Osteoblast (primary cell): ENCODE measurements around the gene DUOX1. TPM values are rescaled to one million over a fixed set of nuclear protein-coding genes. Genes with fewer than 3 reads are reported as not detected.
"Not testable (repeated sequence)": the region's sequence is repeated elsewhere in the genome, so short reads cannot be mapped to it uniquely, and the experiment has no call there.

Experiments used
- DNase-seq: peaks from one replicate; pipeline ENCODE4 v3.0.0; 2011; ENCODE audit warnings: low spot score, mixed read lengths; ENCODE audit not compliant: insufficient read length; ENCODE audit errors: missing footprints
- H2AFZ ChIP-seq: 2 replicates; pipeline ENCODE4 v1.6.0; 2011; ENCODE audit warnings: mild to moderate bottlenecking, low read length
- H3K27ac ChIP-seq: 2 replicates; pipeline ENCODE4 v1.5.1; 2011; ENCODE audit warnings: mild to moderate bottlenecking, low read depth, low read length, moderate library complexity
- H3K27me3 ChIP-seq: 2 replicates; pipeline ENCODE4 v1.6.0; 2012; ENCODE audit warnings: mild to moderate bottlenecking, control low read depth, inconsistent platforms, low read length, moderate library complexity; ENCODE audit not compliant: insufficient read depth
- H3K36me3 ChIP-seq: 2 replicates; pipeline ENCODE4 v1.5.1; 2011; ENCODE audit warnings: mild to moderate bottlenecking, low read length, control low read depth, moderate library complexity; ENCODE audit not compliant: insufficient read depth
- H3K4me1 ChIP-seq: 2 replicates; pipeline ENCODE4 v1.5.1; 2011; ENCODE audit warnings: mild to moderate bottlenecking, low read length, control low read depth, moderate library complexity; ENCODE audit not compliant: insufficient read depth
- H3K4me2 ChIP-seq: 2 replicates; pipeline ENCODE4 v1.6.0; 2011; ENCODE audit warnings: mild to moderate bottlenecking, low read length; ENCODE audit not compliant: insufficient read depth
- H3K4me3 ChIP-seq: fragments of 200-600 bp; sonication (generic); 3 replicates; pipeline ENCODE4 v1.5.1; 2012; ENCODE audit warnings: mild to moderate bottlenecking, low read length, inconsistent platforms; ENCODE audit not compliant: insufficient read depth
- H3K79me2 ChIP-seq: 2 replicates; pipeline ENCODE4 v1.6.0; 2012; ENCODE audit warnings: mild to moderate bottlenecking, low read length, control low read depth, inconsistent platforms; ENCODE audit not compliant: insufficient read depth
- H3K9me3 ChIP-seq: 2 replicates; pipeline ENCODE4 v1.5.1; 2011; ENCODE audit warnings: low read depth, low read length, control low read depth
- H4K20me1 ChIP-seq: 2 replicates; pipeline ENCODE4 v1.6.0; 2012; ENCODE audit warnings: mild to moderate bottlenecking, low read length, control low read depth; ENCODE audit not compliant: insufficient read depth
- CTCF ChIP-seq: IDR thresholded peaks from 2 replicates; pipeline ENCODE4 v1.5.1; 2011; ENCODE audit warnings: mild to moderate bottlenecking, low read depth, low read length, moderate library complexity; ENCODE audit errors: extremely low read depth
- total RNA-seq: library from RNA; depleted of rRNA; stranded (reverse); fragments of >200 nt; gene quantifications from 2 replicates; pipeline ENCODE4 v1.2.3, GENCODE V29; 2012

Gene DUOX1
- total RNA-seq = under 0.01 and 0.29 TPM in 2 replicates

GRCh38 chr15:45129651-45130129, at the start of gene DUOX1, which contains the start of gene DUOXA1:
DUOX1 (plus strand) TSS chr15:45129994; CDS start chr15:45131967, 1,973 bp downstream.
DUOXA1 (minus strand) TSS chr15:45129879; CDS start chr15:45123014, 6,865 bp downstream.
- Histone ChIP-seq H3K4me2 (peak within 1 kb of the TSS; percentile 19), H3K4me1 (no peaks in the 10 kb centered on the region), H3K9me3 (no peaks in the 10 kb centered on the region), H3K36me3 (no peaks in the 10 kb centered on the region), H2AFZ (peak within 1 kb of the TSS; percentile 26), H4K20me1 (no peaks in the 10 kb centered on the region), H3K4me3 (no peak within 1 kb of the TSS), H3K79me2 (no peaks in the 10 kb centered on the region), H3K27ac (no peak within 1 kb of the TSS), H3K27me3 (peaks cover 78% of the 10 kb centered on the region)
- no peak for TF ChIP-seq CTCF
- peak; percentile 88 for DNase-seq

DNA sequence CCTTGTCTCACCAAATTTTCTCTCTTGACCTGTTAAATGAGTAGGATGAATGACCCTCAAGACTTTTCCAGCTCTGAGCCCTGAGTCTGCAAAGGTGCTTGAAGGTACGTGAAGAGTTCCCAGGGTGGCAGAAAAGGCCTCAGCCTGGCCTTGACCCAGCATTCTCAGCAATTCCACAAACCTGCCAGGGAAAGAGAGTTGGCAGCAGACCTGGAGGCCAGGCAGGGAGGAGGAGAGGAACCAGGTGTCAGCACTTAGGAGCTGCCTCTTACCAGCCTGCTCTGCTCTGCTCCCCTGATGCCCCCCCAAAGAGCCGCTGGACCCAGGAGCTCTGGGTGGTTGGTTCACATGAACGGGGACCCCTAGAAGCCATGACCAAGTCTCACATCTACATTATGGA, 49.2 kb upstream of the DUOX1 start:
- DNase-seq, H3K4me1 ChIP-seq, H4K20me1 ChIP-seq, H3K4me3 ChIP-seq, H3K27ac ChIP-seq, H3K79me2 ChIP-seq, H2AFZ ChIP-seq, H3K36me3 ChIP-seq, H3K9me3 ChIP-seq, H3K4me2 ChIP-seq: not testable (repeated sequence)
- H3K27me3 ChIP-seq = peaks cover 10% of the 10 kb centered on the region

DNA sequence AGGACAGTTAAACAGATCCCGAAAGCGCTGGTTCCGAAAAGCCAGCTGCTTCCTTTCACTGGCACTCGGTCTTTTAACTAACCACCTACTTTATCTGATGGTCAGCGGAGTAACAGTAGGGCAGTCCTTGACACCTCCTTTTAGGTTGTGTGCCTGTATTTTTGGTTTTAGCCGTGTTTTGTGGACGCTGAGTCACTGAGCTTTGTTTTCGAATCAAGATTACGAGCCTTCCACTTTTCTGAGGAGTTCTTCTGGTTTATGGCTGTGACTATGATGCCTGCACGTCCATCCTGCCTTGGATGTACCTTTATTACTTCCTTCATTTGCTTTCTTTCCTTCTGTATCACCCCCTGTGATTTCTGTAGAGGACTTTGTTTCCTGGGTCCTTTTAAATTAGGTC, 47.4 kb upstream of the DUOX1 start:
- H4K20me1 ChIP-seq, DNase-seq, H3K36me3 ChIP-seq, H3K4me3 ChIP-seq, H3K4me1 ChIP-seq, H3K4me2 ChIP-seq, H3K27ac ChIP-seq, H2AFZ ChIP-seq, H3K79me2 ChIP-seq, H3K9me3 ChIP-seq: not testable (repeated sequence)
- H3K27me3 ChIP-seq = peaks cover 19% of the 10 kb centered on the region

DNA sequence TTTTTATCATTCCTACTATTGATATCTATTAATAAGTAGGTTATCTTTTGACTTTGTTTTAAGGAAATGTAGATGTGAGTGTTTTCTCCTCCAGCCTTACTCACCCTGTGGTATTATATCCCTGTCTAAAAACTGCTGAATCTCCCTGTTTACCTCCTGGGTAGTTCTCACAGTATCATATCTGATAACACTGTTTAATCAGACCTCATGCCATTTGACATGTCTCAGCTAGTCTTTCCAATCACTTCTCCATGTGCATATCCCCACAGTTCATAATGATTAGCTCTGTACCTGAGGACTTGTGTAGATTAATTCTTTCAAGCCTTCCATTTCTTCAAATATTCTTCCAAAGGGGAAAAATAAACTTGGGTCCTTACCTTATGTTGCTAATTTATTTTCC, 46.6 kb upstream of the DUOX1 start:
- Histone ChIP-seq H3K4me2 (no peak overlapping the region), H4K20me1 (no peaks in the 10 kb centered on the region), H3K79me2 (no peaks in the 10 kb centered on the region), H3K36me3 (no peaks in the 10 kb centered on the region), H3K27me3 (peaks cover 20% of the 10 kb centered on the region), H3K4me1 (no peaks in the 10 kb centered on the region), H3K27ac (no peak overlapping the region), H3K9me3 (no peaks in the 10 kb centered on the region), H3K4me3 (no peak overlapping the region), H2AFZ (no peak overlapping the region)
- TF ChIP-seq CTCF = no peak
- no peak for DNase-seq

GRCh38 chr15:45084163-45084562, 45.6 kb upstream of the DUOX1 start:
- Histone ChIP-seq H3K4me2 (no peak overlapping the region), H3K36me3 (no peaks in the 10 kb centered on the region), H3K4me1 (peaks cover 8% of the 10 kb centered on the region), H4K20me1 (no peaks in the 10 kb centered on the region), H3K4me3 (no peak overlapping the region), H2AFZ (no peak overlapping the region), H3K79me2 (no peaks in the 10 kb centered on the region), H3K27ac (no peak overlapping the region), H3K9me3 (no peaks in the 10 kb centered on the region), H3K27me3 (peaks cover 20% of the 10 kb centered on the region)
- no peak for DNase-seq
- TF ChIP-seq CTCF = no peak
